Peyer's patch (tissue), 4 donors: Measurements from ENCODE around the gene RASA3.

ENCODE experiments used
- POLR2A ChIP-seq, 2 donors: fragments of 450-650 bp; IDR thresholded peaks; one replicate each; pipeline ENCODE4 v1.5.1; 2017; ENCODE audit warnings: antibody characterized with exemption in 2 of 2, mild to moderate bottlenecking in 2 of 2, moderate library complexity in 2 of 2
- TF ChIP-seq, protein P1 (sequence below), 6 experiments: fragments of 450-650 bp in 4 of 6; fragments of 200-600 bp in 2 of 6; sonication (generic) in 1 of 6; IDR thresholded peaks; one replicate each; pipeline ENCODE4 v1.5.1; 2017 to 2019; ENCODE audit warnings: antibody characterized with exemption in 6 of 6, mild to moderate bottlenecking in 3 of 6, moderate library complexity in 1 of 6

DNA sequence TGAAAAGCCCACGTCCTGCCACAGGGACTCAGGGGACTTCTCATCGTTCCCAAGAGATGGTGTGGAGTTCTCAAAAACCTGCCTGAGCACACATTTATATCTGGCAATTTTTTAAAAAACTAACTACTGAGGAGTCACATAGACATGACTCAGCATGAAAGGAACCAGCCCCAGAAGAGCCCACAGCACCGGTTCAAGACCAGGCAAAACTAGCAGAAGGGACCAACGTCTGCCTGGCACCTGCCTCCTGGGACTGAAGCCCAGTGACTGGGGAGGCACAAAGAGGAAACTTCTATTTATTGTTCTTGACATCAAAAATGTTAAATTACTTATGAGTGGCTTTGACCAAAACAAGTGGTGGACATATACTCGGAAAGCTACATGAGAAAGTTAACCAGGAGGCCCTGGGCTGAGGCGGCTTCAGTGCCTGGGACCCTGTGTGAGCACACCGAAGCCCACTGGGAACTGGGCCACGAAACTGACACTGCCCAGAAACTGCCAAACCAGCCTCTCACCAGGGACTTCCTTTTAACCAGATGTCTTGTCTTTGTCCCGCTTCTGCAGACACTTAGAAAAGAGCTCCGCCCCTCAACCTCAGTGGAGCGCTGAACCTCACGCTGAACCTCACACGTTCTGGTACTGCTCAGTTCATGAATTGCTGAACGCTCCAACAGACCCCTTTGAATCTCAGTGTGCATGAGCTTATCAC, 184.2 kb downstream of the RASA3 start:
- TF ChIP-seq, protein P1, sequence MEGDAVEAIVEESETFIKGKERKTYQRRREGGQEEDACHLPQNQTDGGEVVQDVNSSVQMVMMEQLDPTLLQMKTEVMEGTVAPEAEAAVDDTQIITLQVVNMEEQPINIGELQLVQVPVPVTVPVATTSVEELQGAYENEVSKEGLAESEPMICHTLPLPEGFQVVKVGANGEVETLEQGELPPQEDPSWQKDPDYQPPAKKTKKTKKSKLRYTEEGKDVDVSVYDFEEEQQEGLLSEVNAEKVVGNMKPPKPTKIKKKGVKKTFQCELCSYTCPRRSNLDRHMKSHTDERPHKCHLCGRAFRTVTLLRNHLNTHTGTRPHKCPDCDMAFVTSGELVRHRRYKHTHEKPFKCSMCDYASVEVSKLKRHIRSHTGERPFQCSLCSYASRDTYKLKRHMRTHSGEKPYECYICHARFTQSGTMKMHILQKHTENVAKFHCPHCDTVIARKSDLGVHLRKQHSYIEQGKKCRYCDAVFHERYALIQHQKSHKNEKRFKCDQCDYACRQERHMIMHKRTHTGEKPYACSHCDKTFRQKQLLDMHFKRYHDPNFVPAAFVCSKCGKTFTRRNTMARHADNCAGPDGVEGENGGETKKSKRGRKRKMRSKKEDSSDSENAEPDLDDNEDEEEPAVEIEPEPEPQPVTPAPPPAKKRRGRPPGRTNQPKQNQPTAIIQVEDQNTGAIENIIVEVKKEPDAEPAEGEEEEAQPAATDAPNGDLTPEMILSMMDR (IDR thresholded peaks at IDR 0.05) = no peak
- no peak for TF ChIP-seq POLR2A (IDR thresholded peaks at IDR 0.05)
